Stimulated activated CD8-positive, alpha-beta memory T cell treated with anti-CD3 and anti-CD28 coated beads, Interleukin-4, amount 100 ng/mL, for 1 hour (primary cell): ENCODE measurements around the gene PARN.
"Not testable (repeated sequence)": the region's sequence is repeated elsewhere in the genome, so short reads cannot be mapped to it uniquely, and the experiment has no call there.

Source experiments
- DNase-seq, 2 donors: peaks; one replicate each; pipeline ENCODE4 v3.0.0-alpha.2; 2020; ENCODE audit warnings: low read depth in 2 of 2, low spot score in 1 of 2

PARN gene

DNA sequence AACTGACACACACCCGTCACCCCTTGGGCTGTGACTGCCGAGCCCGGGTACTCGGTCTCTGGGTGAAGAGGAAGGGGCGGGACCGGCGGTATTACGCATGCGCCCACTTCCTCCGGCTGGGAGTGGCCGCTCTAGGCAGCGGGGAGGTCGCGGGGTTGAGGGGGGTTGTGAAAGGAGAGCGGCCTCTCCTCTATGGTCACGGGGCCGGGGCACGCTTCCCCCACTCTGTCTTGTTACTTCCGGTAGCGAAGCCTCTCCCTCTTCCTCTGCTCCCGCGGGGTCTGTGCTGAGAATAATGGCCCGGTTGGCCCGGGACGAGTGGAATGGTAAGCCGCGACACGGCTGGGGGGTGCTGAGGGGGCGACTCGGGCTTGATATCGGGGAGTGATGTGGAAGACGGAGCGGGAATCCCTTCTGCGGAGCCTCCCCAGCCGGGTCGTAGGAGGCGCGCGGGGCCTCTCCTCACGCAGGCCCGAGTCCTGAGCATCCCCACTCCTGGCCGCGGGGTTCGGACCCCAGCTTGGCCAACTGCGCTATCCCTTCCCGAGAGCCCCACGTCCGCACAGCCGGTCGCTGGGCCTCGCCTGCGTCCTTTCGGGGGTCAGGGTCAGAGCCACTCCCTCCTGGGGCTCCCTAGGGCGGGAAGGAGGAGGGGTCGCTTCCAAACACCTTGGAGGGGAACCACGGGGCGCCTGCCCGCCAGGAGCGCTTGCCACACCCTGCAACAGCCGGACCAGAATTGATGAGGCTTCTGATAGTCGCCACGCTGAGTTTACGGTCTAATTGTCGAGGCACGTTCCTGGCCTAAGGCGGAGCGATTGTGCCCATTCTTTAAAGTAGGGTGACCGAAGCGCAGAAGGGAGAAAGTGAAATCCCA, 2.9 kb upstream of the PARN start, which contains the start of gene BFAR:
Gene BFAR, plus strand, starts transcription at position 259 of the 877 bp plus-strand sequence. CDS start 11,396 bp downstream, outside the sequence.
- DNase-seq: peak; percentile 97 to 99

DNA sequence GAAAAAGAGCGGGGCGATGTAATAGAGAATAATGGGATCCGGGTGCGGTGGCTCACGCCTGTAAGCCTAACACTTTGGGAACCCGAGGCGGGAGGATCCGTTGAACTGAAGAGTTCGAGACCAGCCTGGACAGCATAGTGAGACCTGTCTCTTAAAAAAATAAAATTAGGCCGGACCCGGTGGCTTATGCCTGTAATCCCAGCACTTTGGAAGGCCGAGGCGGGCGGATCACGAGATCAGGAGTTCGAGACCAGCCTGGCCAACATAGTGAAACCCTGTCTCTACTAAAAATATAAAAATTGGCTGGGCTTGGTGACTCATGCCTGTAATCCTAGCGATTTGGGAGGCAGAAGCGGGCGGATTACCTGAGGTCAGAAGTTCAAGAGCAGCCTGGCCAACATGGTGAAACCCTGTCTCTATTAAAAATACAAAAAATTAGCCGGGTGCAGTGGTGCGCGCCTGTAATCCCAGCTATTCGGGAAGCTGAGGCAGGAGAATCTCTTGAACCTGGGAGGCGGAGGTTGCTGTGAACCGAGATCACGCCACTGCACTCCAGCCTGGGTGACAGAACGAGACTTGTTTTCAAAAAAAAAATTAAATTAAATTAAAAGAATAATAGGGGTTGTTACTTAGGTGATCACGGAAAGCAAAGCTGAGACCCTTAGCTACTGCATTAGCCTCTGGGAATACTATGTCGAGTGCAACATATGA, 715 bp upstream of the PARN start:
- DNase-seq: not testable (repeated sequence)

DNA sequence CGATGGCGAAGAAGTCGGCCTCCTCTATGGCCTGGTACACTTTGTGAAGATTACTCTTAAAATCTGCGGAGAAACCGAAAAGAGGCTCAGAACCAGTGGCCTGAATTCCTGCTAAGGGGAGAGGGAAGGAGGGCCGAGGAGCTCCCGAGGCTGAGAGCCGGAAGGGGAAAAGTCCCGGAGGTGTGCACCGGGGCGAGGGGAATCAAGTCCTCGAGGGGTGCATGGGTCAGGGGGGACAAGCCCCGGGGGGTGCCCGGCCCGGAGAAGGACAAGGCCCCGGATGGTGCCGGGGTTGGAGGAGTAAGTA, 495 bp downstream of the PARN start:
- no peak for DNase-seq

DNA sequence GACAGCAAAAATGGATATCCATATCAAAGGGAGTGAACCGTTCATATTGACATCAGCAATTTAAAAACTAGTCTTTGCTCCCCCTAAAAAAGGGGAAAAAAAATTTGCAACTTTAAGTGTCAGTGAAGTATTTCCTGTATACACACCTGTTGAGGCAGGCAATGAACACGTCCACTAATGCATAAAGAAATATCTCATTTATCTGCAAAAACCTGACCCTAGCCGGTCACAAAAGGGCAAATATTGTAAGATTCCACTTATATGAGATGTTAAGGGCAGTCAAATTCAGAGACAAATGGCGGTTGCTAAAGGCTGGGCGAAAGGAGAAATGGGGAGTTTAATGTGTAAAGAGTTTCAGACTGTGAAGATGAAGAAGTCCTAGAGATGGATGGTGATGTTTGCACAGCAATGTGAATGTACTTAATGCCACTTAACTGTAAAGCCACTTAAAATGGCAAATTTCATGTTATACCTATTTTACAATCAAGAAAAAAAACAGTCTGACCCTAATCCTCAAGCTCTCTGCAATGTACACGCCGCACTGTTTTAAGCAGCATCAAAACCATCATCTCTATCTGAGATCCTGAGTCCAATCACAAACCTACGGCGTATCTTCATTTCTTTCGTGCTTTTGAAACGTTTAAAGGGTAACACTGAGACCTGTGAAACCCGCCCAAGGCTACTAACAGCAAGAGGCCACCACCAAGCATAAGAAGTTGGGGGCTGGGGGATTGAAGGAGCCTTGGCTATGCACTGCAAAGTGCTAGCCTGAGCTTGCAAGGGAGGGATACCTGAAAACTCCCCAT, 1.1 kb downstream of the PARN start:
- DNase-seq: no peak

DNA sequence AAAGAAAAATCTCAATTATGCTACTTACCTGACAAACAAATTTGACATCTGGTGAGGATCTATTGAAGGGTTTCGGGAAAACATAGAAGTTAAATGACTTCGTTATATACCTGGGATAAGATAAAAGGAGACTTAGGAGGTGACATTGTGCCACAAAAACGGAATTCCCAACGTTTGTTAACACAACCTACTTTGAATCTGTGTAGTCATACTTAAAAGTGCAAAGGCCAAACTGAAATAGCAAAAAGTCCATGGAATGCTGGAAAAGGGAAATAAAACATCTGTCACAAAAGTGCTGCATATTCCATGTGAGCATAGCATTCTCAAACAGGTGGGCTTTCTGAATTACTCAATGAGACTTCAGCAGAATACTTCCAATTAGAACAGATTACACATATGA, 3.0 kb downstream of the PARN start:
- no peak for DNase-seq

DNA sequence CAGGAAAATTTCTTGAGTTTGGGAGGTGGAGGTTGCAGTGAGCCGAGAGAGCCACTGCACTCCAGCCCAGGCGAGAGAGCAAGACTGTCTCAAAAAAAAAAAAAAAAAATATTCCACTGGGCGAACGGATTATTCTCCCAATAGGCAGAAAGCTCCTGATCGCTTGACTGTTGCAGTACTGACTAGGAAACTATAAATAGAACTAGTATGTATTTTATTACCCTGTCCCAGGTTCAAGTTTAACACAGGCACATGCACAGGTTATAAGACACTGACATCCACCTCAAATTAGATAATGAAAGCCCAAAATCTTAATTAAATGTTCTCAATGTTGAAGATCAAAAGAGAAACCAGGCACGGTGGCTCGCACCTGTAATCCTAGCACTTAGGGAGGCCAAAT, 11.5 kb downstream of the PARN start:
- DNase-seq: no peak

DNA sequence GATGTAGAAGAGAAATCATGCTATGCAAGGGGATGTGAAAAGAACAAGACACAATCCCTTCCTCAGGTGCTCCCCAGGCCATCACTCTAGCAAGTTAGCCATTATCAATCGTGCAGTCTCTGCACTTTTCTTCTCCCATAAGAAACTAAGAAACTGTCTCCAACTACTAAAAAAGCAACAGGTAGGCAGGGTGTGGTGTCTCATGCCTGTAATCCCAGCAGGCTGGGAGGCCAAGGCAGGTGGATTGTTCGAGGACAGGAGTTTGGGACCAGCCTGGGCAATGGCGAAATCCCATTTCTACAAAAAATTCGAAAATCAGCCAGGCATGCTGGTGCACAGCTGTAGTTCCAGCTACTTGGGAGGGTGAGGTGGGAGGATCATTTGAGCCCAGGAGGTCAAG, 13.8 kb downstream of the PARN start:
- DNase-seq: no peak

DNA sequence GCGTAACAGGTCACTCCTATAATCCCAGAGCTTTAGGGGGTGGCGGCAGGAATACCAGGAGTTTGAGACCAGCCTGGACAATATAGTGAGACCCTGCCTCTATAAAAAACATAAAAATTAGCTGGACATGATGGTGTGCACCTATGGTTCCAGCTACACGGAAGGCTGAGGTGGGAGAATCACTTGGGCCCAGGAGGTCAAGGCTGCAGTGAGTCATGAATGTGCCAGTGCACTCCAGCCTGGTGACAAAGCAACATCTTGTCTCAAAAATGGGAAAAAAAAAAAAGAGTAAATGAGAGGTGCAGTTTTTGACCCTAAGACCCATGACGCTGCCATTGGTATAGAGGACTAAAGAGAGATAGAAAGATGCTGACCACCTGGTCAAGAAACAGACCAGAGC, 16.1 kb downstream of the PARN start:
- no peak for DNase-seq

DNA sequence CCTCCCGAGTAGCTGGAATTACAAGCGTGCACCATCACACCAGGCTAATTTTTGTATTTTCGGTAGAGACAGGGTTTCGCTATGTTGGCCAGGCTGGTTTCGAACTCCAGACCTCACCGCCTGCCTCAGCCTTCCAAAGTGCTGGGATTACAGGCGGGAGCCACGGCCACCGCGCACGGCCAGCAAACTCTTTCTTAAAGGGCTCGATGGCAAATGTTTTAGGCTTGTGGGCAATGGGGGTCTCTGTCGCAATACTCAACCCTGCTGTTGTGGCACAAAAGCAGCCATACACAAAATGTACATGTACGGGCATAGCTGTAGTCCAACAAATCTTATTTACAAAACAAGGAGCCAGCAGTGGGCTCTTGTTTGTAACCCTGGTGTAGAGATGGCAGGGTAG, 18.4 kb downstream of the PARN start:
- DNase-seq: no peak

DNA sequence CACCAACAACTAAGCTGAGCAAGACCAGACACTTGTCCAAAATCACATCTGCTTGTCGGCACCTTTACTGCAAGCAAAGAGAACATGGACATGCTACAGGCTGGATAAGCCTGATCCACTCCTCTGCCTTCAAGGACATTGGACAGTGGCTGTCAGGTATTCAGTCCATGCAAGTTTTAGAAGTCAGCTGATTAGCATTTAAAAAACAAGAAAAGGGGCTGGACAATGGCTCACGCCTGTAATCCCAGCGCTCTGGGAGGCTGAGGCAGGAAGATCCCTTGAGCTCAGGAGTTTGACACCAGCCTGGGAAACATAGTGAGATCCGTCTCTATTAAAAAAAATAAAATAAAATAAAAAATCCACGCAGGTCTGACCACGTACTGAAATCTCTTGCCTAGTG, 20.3 kb downstream of the PARN start:
- DNase-seq: no peak

DNA sequence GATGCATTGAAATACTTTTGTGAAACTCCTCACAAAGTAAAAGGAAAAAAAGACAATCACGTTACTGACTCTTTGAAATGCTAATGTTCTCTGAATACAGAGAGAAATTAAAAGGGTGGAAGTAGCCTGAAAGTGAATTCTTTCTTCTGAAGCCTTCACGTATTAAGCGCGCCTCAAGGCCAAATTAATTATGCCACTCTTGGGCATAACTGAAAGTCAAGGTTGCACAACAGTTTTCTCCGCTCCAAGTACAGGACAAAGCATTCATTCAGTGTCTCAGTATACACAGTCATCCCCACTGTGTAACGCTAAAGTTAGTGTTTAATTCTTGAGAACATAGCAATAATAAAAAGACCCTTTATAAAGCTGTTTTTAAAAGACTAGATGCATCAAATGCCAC, 21.5 kb downstream of the PARN start:
- no peak for DNase-seq

DNA sequence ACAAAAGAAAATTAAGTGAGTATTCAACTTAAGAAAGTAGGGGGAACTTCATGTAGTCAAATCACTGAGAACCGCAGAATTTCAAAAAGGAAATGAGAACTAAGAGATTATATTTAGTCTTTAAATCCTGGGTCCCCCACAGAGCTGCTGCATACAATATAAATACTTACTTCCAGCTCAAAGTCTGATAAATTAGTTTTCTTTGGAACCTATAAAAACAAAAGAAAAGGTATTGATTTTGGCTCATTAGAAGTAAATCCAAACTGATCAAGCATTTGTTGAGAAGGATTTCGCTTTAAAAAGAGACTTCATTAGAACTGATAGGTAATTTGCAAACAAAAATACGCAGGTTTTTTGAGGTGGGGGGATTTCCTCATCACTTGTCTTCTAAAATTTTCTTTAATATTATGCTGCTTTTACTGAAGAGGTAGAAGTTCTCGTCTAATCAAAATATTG, 21.9 kb downstream of the PARN start:
- DNase-seq: no peak

DNA sequence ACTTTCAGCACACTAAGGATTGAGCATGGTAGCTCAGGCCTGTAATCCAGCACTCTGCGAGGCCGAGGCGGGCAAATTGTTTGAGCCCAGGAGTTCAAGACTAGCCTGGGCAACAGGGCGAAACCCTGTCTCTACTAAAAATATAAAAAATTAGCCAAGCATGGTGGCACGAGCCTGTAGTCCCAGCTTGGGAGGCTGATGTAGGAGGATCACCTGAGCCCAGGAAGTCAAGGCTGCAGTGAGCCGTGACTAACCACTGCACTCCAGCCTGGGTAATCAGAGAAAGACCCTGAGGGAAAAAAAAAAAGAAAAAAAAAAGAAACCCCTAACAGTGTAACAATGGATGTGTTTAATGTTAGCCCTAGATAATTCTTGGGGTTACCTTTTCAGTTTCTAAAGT, 24.0 kb downstream of the PARN start:
- DNase-seq: no peak

DNA sequence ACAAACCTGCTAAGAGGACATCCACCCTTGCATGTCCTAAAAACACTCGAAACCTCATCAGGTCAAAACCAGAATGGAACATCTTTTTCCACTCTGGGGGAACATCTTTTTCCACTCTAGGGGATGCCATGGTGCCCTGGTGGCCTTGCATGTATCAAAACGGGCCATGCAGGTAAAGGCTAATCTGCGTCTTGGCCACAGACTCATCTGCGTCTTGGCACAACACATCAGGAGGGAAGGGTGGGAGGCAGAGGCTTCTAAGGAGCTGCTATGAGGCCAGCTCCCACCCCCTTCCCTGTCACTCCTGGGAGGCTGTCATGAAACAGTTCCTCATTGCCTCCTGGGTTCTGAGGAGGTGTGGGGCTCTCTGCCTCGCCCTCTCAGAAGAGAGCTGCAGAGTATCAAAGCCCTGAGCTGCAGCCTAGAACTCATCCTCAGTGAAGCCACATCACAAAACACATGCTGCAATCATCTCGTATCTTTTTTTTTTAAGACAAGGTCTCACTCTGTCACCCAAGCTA, 27.6 kb downstream of the PARN start:
- DNase-seq: no peak

DNA sequence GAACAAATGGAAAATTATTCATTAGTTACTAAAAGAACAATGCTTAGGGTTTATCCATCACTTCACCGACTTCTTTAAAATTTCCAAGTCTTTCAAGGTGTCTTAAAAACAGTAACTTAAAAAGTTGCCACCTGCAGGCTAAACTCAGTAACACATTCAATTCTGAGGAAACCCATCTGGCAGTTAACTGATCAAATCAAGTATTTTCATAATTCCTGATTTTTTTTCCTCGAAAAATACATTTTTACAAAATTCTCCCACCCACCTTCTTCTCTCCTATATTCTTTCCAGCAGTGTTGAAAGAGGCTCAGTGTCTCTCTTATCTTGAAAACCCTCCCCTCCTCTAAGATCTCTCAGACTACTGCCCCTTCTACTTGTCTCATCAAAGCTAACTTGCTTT, 29.9 kb downstream of the PARN start:
- no peak for DNase-seq

DNA sequence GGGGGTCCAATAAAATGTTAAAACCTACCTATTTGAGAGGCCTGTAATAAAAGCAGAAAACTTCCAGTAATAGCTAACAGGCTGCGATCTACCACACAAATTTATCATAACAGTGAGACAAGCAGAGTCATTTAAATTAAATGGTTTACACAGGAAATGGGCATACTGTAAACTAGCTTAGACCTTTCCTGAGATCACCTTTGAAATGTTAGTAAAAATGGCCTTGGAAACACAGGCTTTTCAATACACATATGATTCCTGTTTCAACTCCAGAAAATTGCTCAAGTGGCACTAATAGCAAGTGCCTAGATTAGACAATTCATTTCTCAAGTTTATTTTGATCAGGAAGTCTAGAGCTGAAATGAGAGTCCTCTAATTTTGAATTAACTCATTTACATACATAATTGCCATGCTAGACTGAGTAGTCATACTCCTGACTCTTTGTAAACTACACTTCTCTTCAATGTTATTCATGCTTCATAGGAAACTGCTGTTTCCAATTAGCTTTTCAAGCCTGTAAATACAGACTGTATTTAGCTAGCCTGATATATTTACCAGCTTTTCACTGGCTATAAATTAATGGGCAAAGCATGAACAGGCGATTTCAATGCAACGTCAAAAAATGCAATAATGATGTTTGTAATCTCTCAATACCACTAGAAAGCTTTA, 43.3 kb downstream of the PARN start:
- DNase-seq: no peak

DNA sequence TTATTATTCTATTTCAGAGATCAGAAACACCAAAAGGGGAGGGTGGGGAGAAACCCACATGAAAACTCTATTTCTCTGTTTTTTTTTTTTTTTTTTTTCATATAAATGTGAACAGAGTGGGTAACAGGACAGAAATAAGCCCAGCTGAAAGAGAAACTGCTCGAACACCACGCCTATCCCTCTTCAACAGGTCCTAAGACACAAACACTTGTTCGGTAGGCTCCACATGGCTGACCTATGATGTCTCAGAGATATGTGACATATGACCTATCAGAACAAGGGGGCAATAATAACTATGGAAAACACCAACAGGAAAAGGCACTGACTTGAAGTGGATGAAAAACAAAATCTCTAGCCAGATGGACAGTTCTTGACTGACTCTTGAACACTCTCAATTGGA, 44.8 kb downstream of the PARN start:
- no peak for DNase-seq

DNA sequence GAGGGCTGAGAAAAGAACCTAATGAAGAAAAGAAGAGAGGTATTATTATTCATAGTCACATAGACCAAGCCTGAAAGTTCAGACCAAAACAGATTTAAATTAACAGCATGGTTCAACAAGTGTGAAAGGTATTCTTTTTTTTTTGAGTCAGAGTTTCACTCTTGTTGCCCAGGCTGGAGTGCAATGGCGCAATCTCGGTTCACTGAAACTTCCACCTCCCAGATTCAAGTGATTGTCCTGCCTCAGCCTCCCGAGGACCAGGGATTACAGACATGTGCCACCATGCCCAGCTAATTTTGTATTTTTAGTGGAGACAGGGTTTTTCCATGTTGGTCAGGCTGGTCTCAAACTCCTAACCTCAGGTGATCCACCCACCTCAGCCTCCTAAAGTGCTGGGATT, 49.1 kb downstream of the PARN start:
- DNase-seq: not testable (repeated sequence)

DNA sequence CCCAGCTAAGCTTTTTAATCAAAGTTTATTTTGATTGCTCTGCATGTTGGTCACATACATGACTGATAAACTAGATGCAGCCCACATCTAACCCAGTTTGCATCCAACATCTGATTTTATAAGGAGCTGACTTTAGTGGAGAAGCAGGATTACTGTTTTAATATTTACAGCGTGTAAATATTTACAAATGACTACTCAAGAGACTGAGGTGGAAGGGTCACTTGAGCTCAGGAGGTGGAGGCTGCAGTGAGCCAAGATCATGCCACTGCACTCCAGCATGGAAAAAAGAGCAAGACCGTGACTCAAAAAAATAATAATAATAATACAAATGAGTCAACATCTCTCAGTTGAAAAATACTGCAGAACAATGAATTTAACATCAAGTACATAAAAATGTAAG, 50.8 kb downstream of the PARN start:
- DNase-seq: no peak

DNA sequence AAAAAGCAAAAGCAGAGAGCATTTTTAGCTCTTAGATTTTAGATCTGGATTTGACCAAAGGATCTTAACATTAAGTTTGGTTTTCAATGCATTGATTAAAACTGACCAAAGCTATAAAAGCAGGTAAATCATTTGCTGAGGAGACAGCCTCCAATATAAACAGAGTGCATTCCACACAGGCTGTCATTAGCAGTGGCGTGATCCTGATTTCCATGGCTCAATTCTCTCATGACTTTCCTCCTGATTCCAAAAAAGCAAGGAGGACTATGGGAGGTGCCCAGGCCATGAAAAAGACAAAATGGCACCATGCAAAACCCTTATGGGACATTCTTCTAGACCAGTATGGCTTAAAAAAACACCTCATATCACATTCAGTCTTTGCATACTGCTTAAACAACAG, 53.5 kb downstream of the PARN start:
- no peak for DNase-seq

DNA sequence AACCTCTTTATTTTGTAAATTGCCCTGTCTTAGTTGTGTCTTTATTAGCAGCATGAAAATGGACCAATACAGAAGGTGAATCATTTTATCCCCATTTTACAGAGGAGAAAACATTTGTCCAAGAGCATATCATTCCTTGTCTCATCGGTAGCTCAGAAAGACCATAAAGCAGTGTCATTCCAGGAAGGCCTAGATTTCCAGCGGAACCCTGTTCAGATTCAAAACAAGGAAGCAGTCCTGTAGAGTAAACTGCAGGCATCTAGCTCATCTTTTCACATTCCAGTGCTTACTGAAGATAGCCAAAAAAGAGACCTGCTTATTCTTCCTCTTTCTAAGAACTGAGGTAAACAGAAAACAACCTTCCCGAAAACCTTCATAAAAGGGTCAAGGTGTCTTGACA, 54.0 kb downstream of the PARN start:
- DNase-seq: no peak
